NCI-H446 treated with DMSO at 0.1 percent for 48 hours (cell line): ENCODE measurements around the gene WDR44.
"Not testable (repeated sequence)": the region's sequence is repeated elsewhere in the genome, so short reads cannot be mapped to it uniquely, and the experiment has no call there.

Experiments used
- DNase-seq: peaks from one replicate; lab custom pipeline; 2025; lab: John Stamatoyannopoulos, UW

Gene WDR44

GRCh38 chrX:118356154-118356701 lies 10.3 kb downstream of the WDR44 start:
- DNase-seq = no peak

DNA sequence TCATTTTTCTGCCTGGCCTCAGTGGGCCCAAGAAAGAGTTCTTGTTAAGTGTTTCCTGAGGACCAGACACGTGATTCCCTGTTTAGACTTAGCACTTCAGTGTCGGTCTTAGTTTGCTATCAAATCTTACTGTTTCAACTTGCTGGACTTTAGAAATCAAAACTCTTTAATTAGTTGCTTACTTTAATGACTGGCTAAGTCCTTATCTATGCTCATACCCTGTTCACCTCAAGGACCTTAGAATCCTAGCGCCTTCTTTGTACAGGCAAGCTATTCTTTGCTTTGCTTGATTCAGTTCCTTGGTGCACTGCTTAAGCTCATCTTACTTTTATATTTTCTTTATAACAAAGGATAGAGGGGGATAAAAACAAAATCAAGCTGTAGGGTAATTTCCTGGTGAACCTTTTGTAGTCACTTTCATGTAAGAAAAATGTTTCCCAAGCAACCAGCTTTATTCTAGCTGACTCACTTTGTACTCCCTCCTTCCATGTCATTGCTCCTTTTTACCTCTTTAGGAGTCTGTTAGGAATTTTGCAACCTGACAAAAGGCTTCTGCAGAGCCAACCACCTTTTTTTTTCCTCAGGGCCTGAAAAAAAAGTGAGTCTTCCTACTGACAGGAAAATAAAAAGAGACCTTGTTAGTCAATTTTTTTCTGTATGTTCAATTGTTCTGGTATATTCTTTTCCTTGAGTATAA lies 14.7 kb downstream of the WDR44 start:
- DNase-seq = no peak

- no peak for DNase-seq
These were observed 18.4 kb downstream of the WDR44 start for GRCh38 chrX:118364261-118364660.

DNA sequence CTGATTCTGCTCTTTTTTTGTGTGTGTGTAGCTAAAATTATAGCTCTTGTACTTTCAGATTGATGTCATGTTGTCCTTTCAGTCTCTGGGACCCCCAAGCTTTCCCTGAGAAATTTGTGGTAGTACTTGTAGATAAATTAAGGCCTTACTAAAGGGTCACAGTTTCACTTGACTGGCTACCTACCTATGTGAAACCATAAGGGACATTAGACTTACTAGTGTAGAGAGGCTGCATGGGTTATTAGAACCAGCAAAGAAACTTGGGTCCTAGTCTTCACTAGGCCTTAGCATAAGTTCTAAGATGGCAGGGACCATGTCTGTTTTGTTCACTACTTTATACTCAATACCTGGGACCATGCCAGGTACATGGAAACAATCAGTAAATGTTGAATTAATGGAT lies 21.4 kb downstream of the WDR44 start:
- DNase-seq = no peak

- no peak for DNase-seq
These were observed 22.5 kb downstream of the WDR44 start for GRCh38 chrX:118368398-118368797.

DNA sequence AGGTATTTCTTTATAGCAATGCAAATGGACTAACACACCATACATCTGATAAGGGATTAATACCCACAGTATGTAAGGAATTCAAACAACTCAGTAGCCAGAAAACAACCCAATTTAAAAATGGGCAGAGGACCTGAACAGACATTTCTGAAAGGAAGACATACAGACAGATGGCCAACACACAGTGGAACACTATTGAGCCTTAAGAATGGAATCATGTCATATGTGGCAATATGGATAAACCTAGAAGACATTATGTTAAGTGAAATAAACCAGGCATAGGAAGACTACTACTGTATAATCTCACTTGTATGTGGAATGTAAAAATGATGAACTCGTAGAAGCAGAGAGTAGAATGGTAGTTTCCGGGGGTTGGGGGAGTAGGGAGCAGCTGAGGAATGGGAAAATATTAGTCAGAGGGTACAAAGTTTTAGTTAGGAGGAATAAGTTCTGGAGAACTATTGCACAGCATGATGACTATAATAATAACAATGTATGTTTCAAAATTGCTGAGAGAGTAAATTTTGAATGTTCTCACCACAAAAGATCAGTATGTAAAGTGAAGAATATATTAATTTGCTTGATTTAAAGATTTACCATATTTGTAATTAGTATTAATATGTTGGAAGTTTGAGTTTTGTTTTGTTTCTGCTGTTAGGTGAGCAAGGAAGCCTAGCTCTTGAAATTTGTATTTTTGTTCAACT lies 25.2 kb downstream of the WDR44 start:
- no peak for DNase-seq

DNA sequence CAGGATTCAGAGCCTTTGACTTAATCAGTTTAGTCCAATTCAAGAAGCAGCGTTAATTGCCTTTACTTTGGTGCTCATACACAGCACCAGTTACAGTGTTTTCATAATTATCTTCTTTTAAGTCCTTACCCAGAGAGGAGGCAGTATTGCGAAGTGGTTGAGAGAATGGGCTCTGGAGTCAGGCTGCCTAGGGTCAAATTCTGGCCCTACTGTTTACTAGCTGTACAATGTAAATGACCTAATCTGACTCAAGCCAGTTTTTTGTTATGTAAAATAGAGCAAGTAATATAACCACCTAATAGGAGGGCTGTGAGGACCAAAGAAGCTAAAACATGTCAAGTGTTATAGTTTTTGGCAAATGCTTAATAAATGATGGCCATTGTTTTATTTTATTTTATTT lies 27.6 kb downstream of the WDR44 start:
- no peak for DNase-seq

- DNase-seq = no peak
These were observed 37.2 kb downstream of the WDR44 start for GRCh38 chrX:118383120-118383519.

- DNase-seq = no peak
These were observed 46.8 kb downstream of the WDR44 start for GRCh38 chrX:118392716-118393115.

- DNase-seq = no peak
These were observed 50.2 kb downstream of the WDR44 start for GRCh38 chrX:118396113-118396512.

- no peak for DNase-seq
These were observed 72.9 kb downstream of the WDR44 start for GRCh38 chrX:118418811-118419251.

DNA sequence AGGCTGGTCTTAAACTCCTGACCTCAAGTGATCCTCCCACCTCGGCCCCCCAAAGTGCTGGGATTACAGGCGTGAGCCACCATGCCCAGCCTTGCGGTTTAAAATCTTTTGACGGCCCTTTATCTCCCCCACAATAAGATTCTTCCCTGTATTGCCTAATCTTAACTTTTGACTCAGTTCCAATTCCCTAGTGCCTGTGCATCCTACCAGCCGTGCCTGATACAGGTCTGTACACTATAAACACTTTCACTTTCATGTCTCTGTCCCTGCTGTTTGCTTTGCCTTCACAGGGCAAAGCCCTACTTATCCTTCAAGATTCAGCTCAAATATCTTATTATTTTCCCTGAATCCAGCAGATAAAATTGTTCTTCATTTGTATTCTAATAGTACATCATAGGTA lies 74.6 kb downstream of the WDR44 start:
- DNase-seq = no peak

DNA sequence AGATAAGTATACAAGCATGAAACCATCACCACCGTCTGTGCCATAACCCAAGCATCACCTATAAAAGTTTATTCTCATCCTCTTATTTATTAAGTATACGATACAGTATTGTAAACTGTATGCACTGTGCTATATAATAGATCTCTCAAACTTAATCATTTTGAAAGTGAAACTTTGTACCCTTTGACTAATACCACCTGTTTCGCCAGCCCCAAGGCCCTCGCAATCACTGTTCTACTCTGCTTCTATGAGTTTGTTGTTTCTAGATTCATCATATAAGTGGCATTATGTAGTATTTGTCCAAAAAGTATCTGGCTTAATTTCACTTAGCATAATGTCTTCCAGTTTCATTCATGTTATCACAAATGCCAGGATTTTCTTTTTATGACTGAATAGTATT lies 77.7 kb downstream of the WDR44 start:
- no peak for DNase-seq

DNA sequence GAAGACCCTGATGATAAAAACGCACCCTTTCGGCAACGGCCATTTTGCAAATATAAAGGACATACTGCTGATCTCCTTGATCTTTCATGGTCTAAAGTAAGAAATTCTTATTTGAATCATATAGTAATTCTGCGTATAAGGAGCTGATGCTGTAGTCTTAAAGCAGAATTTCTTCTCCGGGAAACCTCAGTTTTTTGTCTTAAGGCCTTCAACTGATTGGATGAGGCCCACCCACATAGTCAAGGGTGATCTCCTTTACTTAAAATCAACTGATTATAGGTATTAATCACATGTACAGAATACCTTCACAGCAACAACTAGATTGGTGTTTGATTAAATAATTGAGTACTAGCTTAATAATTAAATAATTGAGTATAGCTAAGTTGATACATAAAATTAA lies 86.9 kb downstream of the WDR44 start:
- no peak for DNase-seq

GRCh38 chrX:118437283-118437682 lies 91.4 kb downstream of the WDR44 start:
- DNase-seq = no peak

- DNase-seq = no peak
These were observed 102.4 kb downstream of the WDR44 start for GRCh38 chrX:118448273-118448783.

- no peak for DNase-seq
These were observed 109.1 kb downstream of the WDR44 start for GRCh38 chrX:118455013-118455412.

GRCh38 chrX:118459494-118459893 lies 113.6 kb downstream of the WDR44 start:
- peak; percentile 8 for DNase-seq

- DNase-seq = no peak
These were observed 118.6 kb downstream of the WDR44 start for GRCh38 chrX:118464501-118464900.

- no peak for DNase-seq
These were observed 122.2 kb downstream of the WDR44 start for GRCh38 chrX:118468122-118468521.

GRCh38 chrX:118470721-118471347 lies 124.9 kb downstream of the WDR44 start:
- not testable (repeated sequence) for DNase-seq

- no peak for DNase-seq
These were observed 128.7 kb downstream of the WDR44 start for GRCh38 chrX:118474586-118474985.

DNA sequence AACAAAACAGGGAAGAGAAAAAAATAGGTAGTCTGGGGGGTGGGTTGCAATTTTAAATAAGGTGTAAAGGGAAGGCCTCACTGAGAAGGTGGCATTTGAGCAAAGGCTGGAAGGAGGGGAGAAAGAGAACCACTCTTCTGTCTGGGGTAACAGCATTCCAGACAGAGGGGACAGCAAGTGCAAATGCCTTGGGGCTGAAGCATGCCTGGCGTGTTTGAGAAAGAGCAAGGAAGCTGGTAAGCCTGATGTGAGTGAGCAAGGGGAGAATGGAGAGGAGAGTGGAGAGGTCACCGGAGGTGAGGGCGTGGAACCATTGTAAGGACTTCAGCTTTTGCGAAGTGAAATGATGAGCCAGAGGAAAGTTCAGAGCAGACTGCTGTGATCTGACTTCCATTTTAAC lies 130.0 kb downstream of the WDR44 start:
- DNase-seq = no peak
